ENCODE results near the gene PKD2. TPM values are rescaled to one million over a fixed set of nuclear protein-coding genes. Genes with fewer than 3 reads are reported as not detected.
"Not testable (repeated sequence)": the region's sequence is repeated elsewhere in the genome, so short reads cannot be mapped to it uniquely, and the experiment has no call there.

Gene PKD2
- total and polyA plus RNA-seq, 2 experiments from 2014 or later: 16.3 to 27.1 TPM

- TF ChIP-seq CTCF (IDR thresholded peaks at IDR 0.05; ENCODE audit: low read depth, low read length): no peak
Measured at GRCh38 chr4:88015659-88016295, 8.3 kb downstream of the PKD2 start.

GRCh38 chr4:88017516-88018297 is 10.3 kb downstream of the PKD2 start:
- H3K4me1 ChIP-seq (ENCODE audit: low read depth): no peaks in the 10 kb centered on the region
- no peak for TF ChIP-seq CTCF (IDR thresholded peaks at IDR 0.05; ENCODE audit: low read depth, low read length)

More at GRCh38 chr4:88015659-88016295, 8.3 kb downstream of the PKD2 start:
- DNase-seq (ENCODE audit: low read depth in 1 of 2, low spot score in 1 of 2): no peak
- Histone ChIP-seq H3K4me1 (ENCODE audit: low read depth) (no peaks in the 10 kb centered on the region), H3K4me3 (no peak overlapping the region), H3K36me3 (no peaks in the 10 kb centered on the region), H3K9me3 (ENCODE audit: low read depth) (no peaks in the 10 kb centered on the region), H3K27me3 (no peaks in the 10 kb centered on the region), H3K27ac (no peak overlapping the region)

GRCh38 chr4:88018466-88018865 is 11.0 kb downstream of the PKD2 start:
- Histone ChIP-seq H3K4me3 (no peak overlapping the region), H3K9me3 (ENCODE audit: low read depth) (no peaks in the 10 kb centered on the region), H3K27me3 (no peaks in the 10 kb centered on the region), H3K27ac (no peak overlapping the region), H3K4me1 (ENCODE audit: low read depth) (no peaks in the 10 kb centered on the region), H3K36me3 (no peaks in the 10 kb centered on the region)
- TF ChIP-seq CTCF (IDR thresholded peaks at IDR 0.05; ENCODE audit: low read depth, low read length): no peak
- DNase-seq (ENCODE audit: low read depth in 1 of 2, low spot score in 1 of 2): peak in 1 of 2 donors; percentile 87

More at GRCh38 chr4:88017516-88018297, 10.3 kb downstream of the PKD2 start:
- no peak overlapping the region for H3K4me3 ChIP-seq
- peak in 1 of 2 donors; percentile 97 for DNase-seq (ENCODE audit: low read depth in 1 of 2, low spot score in 1 of 2)
- H3K27ac ChIP-seq: no peak overlapping the region
- no peaks in the 10 kb centered on the region for H3K36me3 ChIP-seq
- H3K27me3 ChIP-seq: no peaks in the 10 kb centered on the region
- H3K9me3 ChIP-seq (ENCODE audit: low read depth): no peaks in the 10 kb centered on the region

- Histone ChIP-seq H3K36me3 (no peaks in the 10 kb centered on the region), H3K4me3 (no peak overlapping the region), H3K9me3 (ENCODE audit: low read depth) (no peaks in the 10 kb centered on the region), H3K27me3 (no peaks in the 10 kb centered on the region), H3K27ac (no peak overlapping the region), H3K4me1 (ENCODE audit: low read depth) (no peaks in the 10 kb centered on the region)
- peak in 1 of 2 donors; percentile 41 for DNase-seq (ENCODE audit: low read depth in 1 of 2, low spot score in 1 of 2)
- TF ChIP-seq CTCF (IDR thresholded peaks at IDR 0.05; ENCODE audit: low read depth, low read length): no peak
Measured at GRCh38 chr4:88021824-88022223, 14.4 kb downstream of the PKD2 start.

- no peak for TF ChIP-seq CTCF (IDR thresholded peaks at IDR 0.05; ENCODE audit: low read depth, low read length)
- H3K36me3 ChIP-seq: no peaks in the 10 kb centered on the region
- DNase-seq (ENCODE audit: low read depth in 1 of 2, low spot score in 1 of 2): no peak
- H3K9me3 ChIP-seq (ENCODE audit: low read depth): no peaks in the 10 kb centered on the region
- H3K4me3 ChIP-seq: no peak overlapping the region
- H3K27ac ChIP-seq: no peak overlapping the region
- no peaks in the 10 kb centered on the region for H3K27me3 ChIP-seq
- no peaks in the 10 kb centered on the region for H3K4me1 ChIP-seq (ENCODE audit: low read depth)
Measured at GRCh38 chr4:88022289-88022688, 14.9 kb downstream of the PKD2 start.

- not testable (repeated sequence) for H3K27me3 ChIP-seq; H3K27ac ChIP-seq; DNase-seq (ENCODE audit: low read depth in 1 of 2, low spot score in 1 of 2); H3K4me1 ChIP-seq (ENCODE audit: low read depth); H3K36me3 ChIP-seq; H3K9me3 ChIP-seq (ENCODE audit: low read depth); H3K4me3 ChIP-seq
Measured at GRCh38 chr4:88025868-88026661, 18.6 kb downstream of the PKD2 start.

All from cardiac muscle cell (in vitro differentiated cells and primary cell).